Tibial nerve (tissue), 4 donors: ENCODE data around the gene BMERB1. TPM values are rescaled to one million over a fixed set of nuclear protein-coding genes. Genes with fewer than 3 reads are reported as not detected.

ENCODE experiments used
- DNase-seq, 2 donors: peaks; one replicate each; pipeline ENCODE4 v3.0.0-alpha.2; 2019; ENCODE audit warnings: low spot score in 2 of 2
- H3K27ac ChIP-seq, 4 donors: fragments of 200-600 bp; sonication (generic) in 3 of 4; one replicate each; pipeline ENCODE4 v1.5.1; 2017 to 2019; ENCODE audit warnings: mild to moderate bottlenecking in 1 of 4
- H3K27me3 ChIP-seq, 2 donors: fragments of 200-600 bp; sonication (generic) in 1 of 2; one replicate each; pipeline versions ENCODE4 v1.5.1 to v1.6.0; 2017 to 2019
- H3K36me3 ChIP-seq, 3 donors: fragments of 200-600 bp; sonication (generic); one replicate each; pipeline ENCODE4 v1.5.1; 2018 to 2019
- H3K4me1 ChIP-seq, 4 donors: fragments of 200-600 bp; sonication (generic) in 3 of 4; one replicate each; pipeline ENCODE4 v1.5.1; 2017 to 2019
- H3K4me3 ChIP-seq, 4 donors: fragments of 200-600 bp; sonication (generic) in 3 of 4; one replicate each; pipeline ENCODE4 v1.5.1; 2017 to 2019; ENCODE audit warnings: mild to moderate bottlenecking in 1 of 4, moderate library complexity in 1 of 4
- H3K9me3 ChIP-seq, 4 donors: fragments of 200-600 bp; sonication (generic) in 3 of 4; one replicate each; pipeline ENCODE4 v1.5.1; 2017 to 2019
- CTCF ChIP-seq, 5 experiments: fragments of 200-600 bp in 3 of 5; fragments of 450-650 bp in 2 of 5; sonication (generic) in 3 of 5; IDR thresholded peaks; one replicate each; pipeline ENCODE4 v1.5.1; 2016 to 2019; ENCODE audit warnings: antibody characterized with exemption in 5 of 5, mild to moderate bottlenecking in 3 of 5, moderate library complexity in 2 of 5
- EP300 ChIP-seq, 2 donors: sonication (generic); formaldehyde crosslinking; IDR thresholded peaks; one replicate each; pipeline ENCODE4 v1.6.1; 2017; ENCODE audit warnings: antibody characterized with exemption in 2 of 2, mild to moderate bottlenecking in 1 of 2
- POLR2A ChIP-seq, 2 donors: fragments of 450-650 bp; IDR thresholded peaks; one replicate each; pipeline ENCODE4 v1.6.1; 2017; ENCODE audit warnings: antibody characterized with exemption in 2 of 2, mild to moderate bottlenecking in 2 of 2, moderate library complexity in 2 of 2
- WGBS, 2 donors: methylation state at CpG; one replicate each; pipeline ENCODE4 v1.1.5; 2018; 5-methylcytosine and 5-hydroxymethylcytosine counted together
- total RNA-seq, 4 donors: library from RNA; depleted of rRNA; stranded (reverse); fragments of >200 nt; gene quantifications; one replicate each; pipeline ENCODE4 v1.1.0, GENCODE V29; 2016

The BMERB1 gene
- total RNA-seq, 4 donors from 2014 or later: 42.9 to 85.9 (median 54.8) TPM

- no peak overlapping the region for H3K27ac ChIP-seq
- no peaks in the 10 kb centered on the region for H3K4me1 ChIP-seq
- no peak for TF ChIP-seq POLR2A (IDR thresholded peaks at IDR 0.05)
- no peak for DNase-seq
- no peaks in the 10 kb centered on the region for H3K27me3 ChIP-seq
- peaks cover 0 to 22% (median 2%) of the 10 kb centered on the region in 4 donors for H3K9me3 ChIP-seq
- peaks cover 0 to 95% (median 0%) of the 10 kb centered on the region in 3 donors for H3K36me3 ChIP-seq
- 93 to 97% methylated on average over 4 of the region's 4 CpGs for WGBS, 2 donors
- no peak overlapping the region for H3K4me3 ChIP-seq
Observed at GRCh38 chr16:15583526-15583925, 149.1 kb downstream of the BMERB1 start.

- no peaks in the 10 kb centered on the region for H3K27me3 ChIP-seq
- WGBS, 2 donors: 85 to 86% methylated on average over 1 of the region's 1 CpG
- no peak overlapping the region for H3K27ac ChIP-seq
- peaks cover 0 to 22% (median 2%) of the 10 kb centered on the region in 4 donors for H3K9me3 ChIP-seq
- H3K36me3 ChIP-seq: peaks cover 0 to 96% (median 0%) of the 10 kb centered on the region in 3 donors
- H3K4me3 ChIP-seq: no peak overlapping the region
- no peak for DNase-seq
- TF ChIP-seq CTCF (IDR thresholded peaks at IDR 0.05) (no peak), POLR2A (IDR thresholded peaks at IDR 0.05) (no peak), EP300 (IDR thresholded peaks at IDR 0.05) (no peak)
- peaks cover 0 to 16% (median 3%) of the 10 kb centered on the region in 4 donors for H3K4me1 ChIP-seq
Observed at GRCh38 chr16:15585956-15586355, 151.6 kb downstream of the BMERB1 start.

GRCh38 chr16:15586716-15587115 lies 152.3 kb downstream of the BMERB1 start:
- Histone ChIP-seq H3K36me3 (peaks cover 0 to 92% (median 0%) of the 10 kb centered on the region in 3 donors), H3K4me3 (no peak overlapping the region), H3K27ac (no peak overlapping the region), H3K4me1 (peaks cover 0 to 22% (median 3%) of the 10 kb centered on the region in 4 donors), H3K27me3 (no peaks in the 10 kb centered on the region), H3K9me3 (peaks cover 0 to 22% (median 2%) of the 10 kb centered on the region in 4 donors)
- 93 to 99% methylated on average over 11 to 12 of the region's 12 CpGs for WGBS, 2 donors
- DNase-seq: no peak
- TF ChIP-seq EP300 (IDR thresholded peaks at IDR 0.05): no peak
- TF ChIP-seq CTCF (IDR thresholded peaks at IDR 0.05): no peak
- no peak for TF ChIP-seq POLR2A (IDR thresholded peaks at IDR 0.05)

GRCh38 chr16:15587152-15587825 lies 152.9 kb downstream of the BMERB1 start:
- DNase-seq: no peak

GRCh38 chr16:15592324-15592723 lies 157.9 kb downstream of the BMERB1 start:
- no peak overlapping the region for H3K4me3 ChIP-seq
- H3K4me1 ChIP-seq: peaks cover 0 to 30% (median 3%) of the 10 kb centered on the region in 4 donors
- DNase-seq: no peak
- H3K9me3 ChIP-seq: no peaks in the 10 kb centered on the region
- TF ChIP-seq EP300 (IDR thresholded peaks at IDR 0.05): no peak
- no peak for TF ChIP-seq POLR2A (IDR thresholded peaks at IDR 0.05)
- no peak for TF ChIP-seq CTCF (IDR thresholded peaks at IDR 0.05)
- peaks cover 0 to 81% (median 16%) of the 10 kb centered on the region in 3 donors for H3K36me3 ChIP-seq
- WGBS, 2 donors: 82 to 88% methylated on average over 7 to 9 of the region's 9 CpGs
- H3K27ac ChIP-seq: peak overlapping the region in 2 of 4 donors; percentile 27 to 40
- no peaks in the 10 kb centered on the region for H3K27me3 ChIP-seq

More at GRCh38 chr16:15587152-15587825, 152.9 kb downstream of the BMERB1 start:
- WGBS, 2 donors: 97 to 100% methylated on average over 17 of the region's 17 CpGs
- H3K9me3 ChIP-seq: peaks cover 0 to 22% (median 2%) of the 10 kb centered on the region in 4 donors
- H3K4me1 ChIP-seq: peaks cover 0 to 23% (median 3%) of the 10 kb centered on the region in 4 donors
- peaks cover 0 to 88% (median 0%) of the 10 kb centered on the region in 3 donors for H3K36me3 ChIP-seq
- H3K27me3 ChIP-seq: no peaks in the 10 kb centered on the region
- no peak overlapping the region for H3K27ac ChIP-seq
- no peak overlapping the region for H3K4me3 ChIP-seq
- TF ChIP-seq CTCF (IDR thresholded peaks at IDR 0.05) (no peak), POLR2A (IDR thresholded peaks at IDR 0.05) (no peak), EP300 (IDR thresholded peaks at IDR 0.05) (no peak)
